ENCODE data around the gene RABGAP1L. TPM values are rescaled to one million over a fixed set of nuclear protein-coding genes. Genes with fewer than 3 reads are reported as not detected.

Gene RABGAP1L
- total RNA-seq, 6 experiments from 2014 or later, result 11.7 to 23.1 (median 18.5) TPM

DNA sequence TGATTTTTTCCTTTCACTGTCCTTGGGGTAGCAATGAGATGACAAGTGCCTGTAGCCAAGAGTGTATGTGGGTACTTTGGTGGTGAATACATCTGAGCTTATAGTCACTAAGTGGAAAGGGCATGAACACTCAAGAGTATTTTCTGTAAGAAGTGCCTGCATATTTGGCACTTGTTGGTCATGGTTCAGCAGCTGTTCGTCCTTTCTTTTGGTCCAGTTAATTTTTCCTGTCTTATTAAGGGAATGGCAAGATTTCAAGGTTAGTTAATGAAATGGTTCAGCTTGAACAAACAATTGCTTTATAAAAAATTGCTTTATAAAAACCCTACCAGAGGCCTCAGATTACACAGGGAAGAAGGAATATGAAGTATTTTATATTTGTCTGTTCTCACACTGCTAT is 239.9 kb downstream of the RABGAP1L start:
- Histone ChIP-seq H3K27me3 (no peaks in the 10 kb centered on the region), H3K4me1 (no peaks in the 10 kb centered on the region), H3K9me3 (no peaks in the 10 kb centered on the region), H3K27ac (no peak overlapping the region), H3K4me3 (no peak overlapping the region), H3K36me3 (no peaks in the 10 kb centered on the region)
- no peak for DNase-seq
- WGBS (ENCODE audit: insufficient coverage, low coverage, low lambda C conversion rate, missing lambda C conversion rate), result 100% methylated on average over 1 of the region's 1 CpG
- intact Hi-C loops (cut with DNase I), result no loop called here
- no peak for TF ChIP-seq CTCF (IDR thresholded peaks at IDR 0.05)
- no peak for TF ChIP-seq POLR2A (IDR thresholded peaks at IDR 0.05)
- no peak for ATAC-seq

DNA sequence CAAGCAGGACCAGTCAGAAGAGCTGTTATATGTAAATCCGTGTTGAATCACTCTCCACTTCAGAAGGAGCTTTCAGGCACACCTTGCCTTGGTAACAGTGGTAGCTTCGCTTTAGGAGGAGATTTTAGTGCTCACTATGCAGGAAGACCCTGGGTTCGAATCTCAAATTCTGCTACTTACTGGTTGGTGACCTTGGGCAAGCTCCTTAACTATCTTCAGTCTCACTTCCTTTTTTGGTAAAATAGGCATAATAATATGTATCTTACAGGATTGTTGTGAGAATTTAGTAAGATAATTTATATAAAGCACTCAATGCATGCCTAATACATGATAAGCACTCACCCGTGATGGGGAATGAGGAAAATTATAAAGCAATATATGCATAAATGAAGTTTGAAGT is 241.8 kb downstream of the RABGAP1L start:
- WGBS (ENCODE audit: insufficient coverage, low coverage, low lambda C conversion rate, missing lambda C conversion rate), result 96% methylated on average over 2 of the region's 4 CpGs
- no peaks in the 10 kb centered on the region for H3K27me3 ChIP-seq
- no peaks in the 10 kb centered on the region for H3K9me3 ChIP-seq
- no peaks in the 10 kb centered on the region for H3K4me1 ChIP-seq
- intact Hi-C loops (cut with DNase I), result no loop called here
- no peaks in the 10 kb centered on the region for H3K36me3 ChIP-seq
- ATAC-seq (no peak), DNase-seq (no peak)
- TF ChIP-seq POLR2A (IDR thresholded peaks at IDR 0.05) (no peak), CTCF (IDR thresholded peaks at IDR 0.05) (no peak)
- no peak overlapping the region for H3K4me3 ChIP-seq
- no peak overlapping the region for H3K27ac ChIP-seq

GRCh38 chr1:174405219-174405618 is 245.9 kb downstream of the RABGAP1L start:
- DNase-seq (no peak), ATAC-seq (no peak)
- no peak overlapping the region for H3K4me3 ChIP-seq
- TF ChIP-seq CTCF (IDR thresholded peaks at IDR 0.05), result no peak
- no peak for TF ChIP-seq POLR2A (IDR thresholded peaks at IDR 0.05)
- H3K9me3 ChIP-seq, result no peaks in the 10 kb centered on the region
- H3K36me3 ChIP-seq, result no peaks in the 10 kb centered on the region
- H3K4me1 ChIP-seq, result no peaks in the 10 kb centered on the region
- WGBS (ENCODE audit: insufficient coverage, low coverage, low lambda C conversion rate, missing lambda C conversion rate), result 65% methylated on average over 1 of the region's 1 CpG
- no peaks in the 10 kb centered on the region for H3K27me3 ChIP-seq
- H3K27ac ChIP-seq, result no peak overlapping the region
- intact Hi-C loops (cut with DNase I), result no loop called here

DNA sequence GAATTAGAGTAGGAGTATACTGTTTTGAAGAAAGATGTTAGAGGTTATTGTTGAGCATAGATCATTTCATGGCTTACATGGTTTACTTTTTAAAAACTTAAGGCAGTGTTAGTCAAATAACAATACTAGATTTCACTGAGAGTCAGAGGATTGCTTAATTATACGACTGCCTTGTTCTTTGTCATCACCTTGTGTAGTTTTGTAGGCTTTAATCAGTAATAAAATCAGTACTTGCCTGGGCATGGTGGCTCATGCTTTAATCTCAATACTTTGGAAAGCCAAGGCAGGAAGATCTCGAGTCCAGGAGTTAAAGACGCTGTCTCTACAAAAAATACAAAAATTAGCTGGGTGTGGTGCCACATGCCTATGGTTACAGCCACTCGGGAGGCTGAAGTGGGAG is 247.1 kb downstream of the RABGAP1L start:
- 79% methylated on average over 4 of the region's 4 CpGs for WGBS (ENCODE audit: insufficient coverage, low coverage, low lambda C conversion rate, missing lambda C conversion rate)
- H3K36me3 ChIP-seq, result no peaks in the 10 kb centered on the region
- no peak overlapping the region for H3K27ac ChIP-seq
- ATAC-seq, result no peak
- H3K27me3 ChIP-seq, result no peaks in the 10 kb centered on the region
- no peak overlapping the region for H3K4me3 ChIP-seq
- H3K9me3 ChIP-seq, result no peaks in the 10 kb centered on the region
- intact Hi-C loops (cut with DNase I), result no loop called here
- no peaks in the 10 kb centered on the region for H3K4me1 ChIP-seq
- TF ChIP-seq POLR2A (IDR thresholded peaks at IDR 0.05) (no peak), CTCF (IDR thresholded peaks at IDR 0.05) (no peak)
- no peak for DNase-seq

DNA sequence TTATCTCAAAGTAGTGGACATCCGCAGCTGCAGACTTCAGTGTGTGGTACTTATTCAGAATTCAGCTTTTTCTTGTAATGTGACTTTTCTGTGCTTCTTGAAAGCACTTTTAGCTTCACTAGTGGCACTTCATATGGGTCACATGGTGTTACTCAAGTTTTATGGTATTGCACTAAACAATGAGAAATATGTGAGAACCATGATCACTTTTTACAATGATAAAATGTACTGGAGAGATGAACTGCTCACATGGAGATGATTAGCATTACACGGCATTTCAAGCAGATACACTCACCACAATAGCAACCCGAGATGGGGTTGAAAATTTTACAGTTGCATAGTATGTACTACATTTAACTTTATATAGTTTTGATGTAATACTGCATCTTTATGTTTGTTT is 248.3 kb downstream of the RABGAP1L start:
- intact Hi-C loops (cut with DNase I), result no loop called here
- Histone ChIP-seq H3K4me1 (no peaks in the 10 kb centered on the region), H3K9me3 (no peaks in the 10 kb centered on the region), H3K27ac (no peak overlapping the region), H3K36me3 (no peaks in the 10 kb centered on the region), H3K27me3 (no peaks in the 10 kb centered on the region), H3K4me3 (no peak overlapping the region)
- TF ChIP-seq POLR2A (IDR thresholded peaks at IDR 0.05), result no peak
- no peak for TF ChIP-seq CTCF (IDR thresholded peaks at IDR 0.05)
- ATAC-seq, result no peak
- 90% methylated on average over 2 of the region's 3 CpGs for WGBS (ENCODE audit: insufficient coverage, low coverage, low lambda C conversion rate, missing lambda C conversion rate)
- DNase-seq, result no peak

All from right lobe of liver (tissue), 6 donors.